Activated CD4-positive, alpha-beta T cell treated with anti-CD3 and anti-CD28 coated beads, Interleukin-2, amount 10 ng/mL, durations not matched to agents 24 days and 14 days (primary cell): Measurements from ENCODE around the gene TP63. TPM values are rescaled to one million over a fixed set of nuclear protein-coding genes. Genes with fewer than 3 reads are reported as not detected.
"Not testable (repeated sequence)": the region's sequence is repeated elsewhere in the genome, so short reads cannot be mapped to it uniquely, and the experiment has no call there.

Source experiments
- DNase-seq: peaks from one replicate; pipeline ENCODE4 v3.0.0; 2022
- H3K27ac Mint-ChIP-seq: one replicate; pipeline ENCODE4 v1.8.0; 2022; ENCODE audit warnings: mild to moderate bottlenecking, mixed read lengths
- H3K27me3 Mint-ChIP-seq: one replicate; pipeline ENCODE4 v1.8.0; 2022; ENCODE audit warnings: mixed read lengths
- H3K36me3 Mint-ChIP-seq: one replicate; pipeline ENCODE4 v1.8.0; 2022; ENCODE audit warnings: low read depth, mild to moderate bottlenecking, mixed read lengths
- H3K4me1 Mint-ChIP-seq: one replicate; pipeline ENCODE4 v1.8.0; 2021; ENCODE audit warnings: mixed read lengths
- H3K4me3 Mint-ChIP-seq: one replicate; pipeline ENCODE4 v1.8.0; 2022; ENCODE audit warnings: mild to moderate bottlenecking, moderate library complexity, mixed read lengths
- H3K9me3 Mint-ChIP-seq: one replicate; pipeline ENCODE4 v1.8.0; 2021; ENCODE audit warnings: mixed read lengths
- intact Hi-C: fragments of 100-400 bp; cut with micrococcal nuclease; formaldehyde crosslinking; loops from one replicate; pipeline ENCODE4 v1.15.1; 2023
- total RNA-seq: library from RNA; stranded (reverse); gene quantifications from 2 replicates; pipeline ENCODE4 v1.2.3, GENCODE V29; 2022

Gene TP63
- total RNA-seq, 1 donor from 2014 or later, result 0.98 TPM

DNA sequence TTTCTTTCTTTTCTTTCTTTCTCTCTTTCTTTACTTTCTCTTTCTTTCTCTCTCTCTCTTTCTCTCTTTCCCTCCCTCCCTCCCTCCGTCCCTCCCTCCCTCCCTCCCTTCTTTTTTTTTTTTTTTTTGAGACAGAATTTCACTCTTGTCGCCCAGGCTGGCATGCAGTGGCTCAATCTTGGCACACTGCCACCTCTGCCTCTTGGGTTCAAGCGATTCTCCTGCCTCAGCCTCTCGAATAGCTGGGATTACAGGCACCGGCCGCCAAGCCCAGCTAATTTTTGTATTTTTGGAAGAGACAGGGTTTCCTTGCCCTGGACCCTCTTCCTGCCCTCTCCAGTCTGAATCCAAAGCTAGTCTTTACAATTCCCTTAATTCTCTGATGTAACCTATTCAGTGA, 102.9 kb downstream of the TP63 start:
- H3K4me1 Mint-ChIP-seq, result no peaks in the 10 kb centered on the region
- H3K27ac Mint-ChIP-seq, result no peak overlapping the region
- H3K4me3 Mint-ChIP-seq, result no peak overlapping the region
- H3K9me3 Mint-ChIP-seq, result peaks cover 7% of the 10 kb centered on the region
- H3K27me3 Mint-ChIP-seq, result no peaks in the 10 kb centered on the region
- intact Hi-C loops, result no loop called here
- H3K36me3 Mint-ChIP-seq, result no peaks in the 10 kb centered on the region
- DNase-seq, result no peak

DNA sequence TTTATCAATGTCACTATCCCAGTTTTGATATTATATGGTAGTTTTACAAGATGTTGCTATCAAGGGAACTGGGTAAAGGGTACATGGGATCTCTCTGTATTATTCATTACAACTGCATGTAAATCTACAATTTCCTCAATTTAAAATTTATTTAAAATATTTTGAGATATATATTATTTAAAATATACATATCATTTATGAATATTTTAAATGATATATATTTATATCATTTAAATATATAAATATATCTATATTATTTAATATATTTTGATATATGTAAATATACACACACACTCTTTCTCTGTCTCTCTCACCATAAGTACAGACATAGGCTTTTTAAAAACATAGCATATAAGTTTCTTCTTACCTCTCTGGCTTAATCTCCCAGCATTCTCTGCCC, 104.7 kb downstream of the TP63 start:
- Mint-ChIP-seq H3K4me1 (no peaks in the 10 kb centered on the region), H3K36me3 (no peaks in the 10 kb centered on the region), H3K27me3 (no peaks in the 10 kb centered on the region), H3K9me3 (peaks cover 13% of the 10 kb centered on the region), H3K4me3 (no peak overlapping the region), H3K27ac (no peak overlapping the region)
- no peak for DNase-seq
- intact Hi-C loops, result no loop called here

DNA sequence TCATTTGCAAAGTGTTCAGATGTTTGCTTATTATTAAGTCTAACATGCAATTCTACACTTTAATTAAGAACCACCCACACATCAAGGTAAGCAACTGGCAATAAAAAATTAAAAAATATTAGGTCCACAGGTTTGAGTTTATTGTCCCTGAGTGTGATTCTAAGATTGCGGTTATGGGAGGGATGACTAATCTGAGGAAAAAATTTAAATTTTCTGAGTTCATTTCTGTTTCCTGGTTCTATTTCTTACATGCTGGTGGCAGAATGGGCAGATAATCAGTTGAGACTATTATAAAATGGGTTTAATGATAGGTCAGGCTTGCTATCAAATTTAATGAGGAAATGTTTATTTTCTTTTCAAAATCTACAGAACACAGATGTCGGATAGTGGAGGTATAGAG, 105.9 kb downstream of the TP63 start:
- Mint-ChIP-seq H3K4me3 (no peak overlapping the region), H3K4me1 (no peaks in the 10 kb centered on the region)

GRCh38 chr3:189737619-189738018, 106.4 kb downstream of the TP63 start:
- Mint-ChIP-seq H3K27me3 (no peaks in the 10 kb centered on the region), H3K27ac (no peak overlapping the region), H3K4me1 (no peaks in the 10 kb centered on the region), H3K4me3 (no peak overlapping the region), H3K9me3 (peaks cover 13% of the 10 kb centered on the region), H3K36me3 (no peaks in the 10 kb centered on the region)
- intact Hi-C loops, result no loop called here
- no peak for DNase-seq

More for the DNA sequence above, 105.9 kb downstream of the TP63 start:
- no peak overlapping the region for H3K27ac Mint-ChIP-seq
- H3K9me3 Mint-ChIP-seq, result peaks cover 13% of the 10 kb centered on the region
- intact Hi-C loops, result no loop called here
- H3K36me3 Mint-ChIP-seq, result no peaks in the 10 kb centered on the region
- no peaks in the 10 kb centered on the region for H3K27me3 Mint-ChIP-seq
- DNase-seq, result no peak

GRCh38 chr3:189739378-189739777, 108.2 kb downstream of the TP63 start:
- H3K4me3 Mint-ChIP-seq, result no peak overlapping the region
- H3K4me1 Mint-ChIP-seq, result no peaks in the 10 kb centered on the region
- H3K9me3 Mint-ChIP-seq, result peaks cover 13% of the 10 kb centered on the region
- DNase-seq, result no peak
- H3K27ac Mint-ChIP-seq, result no peak overlapping the region
- intact Hi-C loops, result no loop called here
- H3K27me3 Mint-ChIP-seq, result no peaks in the 10 kb centered on the region
- H3K36me3 Mint-ChIP-seq, result no peaks in the 10 kb centered on the region

DNA sequence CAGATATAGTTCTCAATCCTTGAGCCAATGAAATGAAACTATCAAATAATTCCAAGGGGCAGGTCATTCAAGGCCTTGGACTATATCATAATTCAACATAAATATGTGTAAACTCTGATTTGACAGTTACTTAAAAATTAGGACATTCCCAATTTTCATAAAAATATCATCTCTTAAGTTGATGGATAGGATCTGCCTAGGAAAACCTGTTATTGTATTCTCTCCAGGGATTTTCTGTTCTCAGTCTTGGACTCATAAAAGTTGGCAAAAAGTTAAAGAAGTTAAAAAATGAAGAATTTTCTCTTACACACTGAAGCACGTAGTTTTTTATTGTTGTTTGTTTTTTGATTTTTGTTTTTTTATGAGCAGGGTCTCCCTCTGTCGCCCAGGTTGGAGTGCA, 109.0 kb downstream of the TP63 start:
- H3K27ac Mint-ChIP-seq, result no peak overlapping the region

GRCh38 chr3:189744235-189744634, 113.0 kb downstream of the TP63 start:
- Mint-ChIP-seq H3K27ac (no peak overlapping the region), H3K4me3 (no peak overlapping the region), H3K36me3 (no peaks in the 10 kb centered on the region), H3K4me1 (no peaks in the 10 kb centered on the region), H3K27me3 (no peaks in the 10 kb centered on the region), H3K9me3 (peaks cover 25% of the 10 kb centered on the region)
- no peak for DNase-seq
- intact Hi-C loops, result no loop called here

More for the DNA sequence above, 109.0 kb downstream of the TP63 start:
- H3K4me1 Mint-ChIP-seq, result no peaks in the 10 kb centered on the region
- no peaks in the 10 kb centered on the region for H3K27me3 Mint-ChIP-seq
- peaks cover 18% of the 10 kb centered on the region for H3K9me3 Mint-ChIP-seq
- DNase-seq, result no peak
- intact Hi-C loops, result no loop called here
- H3K36me3 Mint-ChIP-seq, result no peaks in the 10 kb centered on the region
- no peak overlapping the region for H3K4me3 Mint-ChIP-seq

DNA sequence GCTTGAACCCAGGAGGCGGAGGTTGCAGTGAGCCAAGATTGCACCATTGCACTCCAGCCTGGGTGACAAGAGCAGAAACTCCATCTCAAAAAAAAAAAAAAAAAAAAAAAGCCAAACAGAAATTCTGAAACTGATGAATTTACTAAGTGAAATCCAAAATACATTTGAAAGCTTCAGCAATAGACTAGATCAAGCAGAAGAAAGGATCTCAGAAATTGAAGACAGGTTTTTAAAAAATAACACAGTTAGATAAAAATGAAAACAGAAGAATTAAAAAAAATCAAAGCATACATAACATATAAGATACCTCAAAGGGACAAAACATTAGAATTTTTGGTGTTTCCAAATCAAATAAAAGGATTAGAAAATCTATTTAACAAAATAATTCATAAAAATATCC, 114.4 kb downstream of the TP63 start:
- H3K9me3 Mint-ChIP-seq, result peaks cover 18% of the 10 kb centered on the region
- no peaks in the 10 kb centered on the region for H3K36me3 Mint-ChIP-seq
- H3K27ac Mint-ChIP-seq, result no peak overlapping the region
- no peaks in the 10 kb centered on the region for H3K4me1 Mint-ChIP-seq
- H3K27me3 Mint-ChIP-seq, result no peaks in the 10 kb centered on the region
- intact Hi-C loops, result no loop called here
- DNase-seq, result no peak
- no peak overlapping the region for H3K4me3 Mint-ChIP-seq

GRCh38 chr3:189748046-189748445, 116.9 kb downstream of the TP63 start:
- no peaks in the 10 kb centered on the region for H3K36me3 Mint-ChIP-seq
- H3K9me3 Mint-ChIP-seq, result peaks cover 17% of the 10 kb centered on the region
- no peaks in the 10 kb centered on the region for H3K4me1 Mint-ChIP-seq
- intact Hi-C loops, result no loop called here
- H3K4me3 Mint-ChIP-seq, result no peak overlapping the region
- DNase-seq, result no peak
- no peak overlapping the region for H3K27ac Mint-ChIP-seq
- H3K27me3 Mint-ChIP-seq, result no peaks in the 10 kb centered on the region

GRCh38 chr3:189750972-189751371, 119.8 kb downstream of the TP63 start:
- H3K27ac Mint-ChIP-seq, DNase-seq, H3K36me3 Mint-ChIP-seq, intact Hi-C loops, H3K4me1 Mint-ChIP-seq, H3K27me3 Mint-ChIP-seq, H3K4me3 Mint-ChIP-seq: not testable (repeated sequence)
- peaks cover 13% of the 10 kb centered on the region for H3K9me3 Mint-ChIP-seq

GRCh38 chr3:189754356-189754755, 123.2 kb downstream of the TP63 start:
- H3K4me1 Mint-ChIP-seq, result no peaks in the 10 kb centered on the region
- no peak overlapping the region for H3K27ac Mint-ChIP-seq
- H3K27me3 Mint-ChIP-seq, result no peaks in the 10 kb centered on the region
- no peak for DNase-seq
- H3K36me3 Mint-ChIP-seq, result no peaks in the 10 kb centered on the region
- no peak overlapping the region for H3K4me3 Mint-ChIP-seq
- intact Hi-C loops, result no loop called here
- H3K9me3 Mint-ChIP-seq, result peaks cover 3% of the 10 kb centered on the region

DNA sequence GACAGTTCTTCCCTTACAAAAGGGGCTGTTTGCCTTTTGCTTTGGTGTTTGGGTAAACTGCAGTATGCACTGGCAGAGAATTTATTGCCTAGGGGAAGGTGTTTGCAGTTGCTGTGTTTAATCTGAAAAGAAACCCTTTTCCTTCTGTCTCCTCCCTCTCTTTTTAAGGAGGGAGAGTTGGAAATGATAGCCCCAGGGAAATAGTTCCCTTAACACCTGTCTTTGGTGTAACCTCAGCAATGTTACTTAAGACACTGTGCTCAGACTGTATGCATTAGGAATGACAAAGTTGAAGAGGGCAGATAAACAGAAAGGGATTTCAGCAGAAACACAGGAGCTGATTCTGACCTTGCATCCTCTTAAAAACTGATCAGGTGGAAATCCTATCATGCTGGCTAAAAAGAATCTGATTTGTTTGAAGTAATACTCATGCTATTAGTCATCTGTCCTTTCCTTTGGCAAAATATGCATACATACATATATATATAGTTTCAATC, 125.4 kb downstream of the TP63 start:
- H3K36me3 Mint-ChIP-seq, result no peaks in the 10 kb centered on the region
- H3K4me3 Mint-ChIP-seq, result no peak overlapping the region
- H3K4me1 Mint-ChIP-seq, result no peaks in the 10 kb centered on the region
- H3K9me3 Mint-ChIP-seq, result no peaks in the 10 kb centered on the region
- DNase-seq, result no peak
- intact Hi-C loops, result no loop called here
- no peak overlapping the region for H3K27ac Mint-ChIP-seq
- H3K27me3 Mint-ChIP-seq, result no peaks in the 10 kb centered on the region

- Mint-ChIP-seq H3K27ac (no peak overlapping the region), H3K9me3 (no peaks in the 10 kb centered on the region), H3K4me3 (no peak overlapping the region), H3K4me1 (no peaks in the 10 kb centered on the region), H3K27me3 (no peaks in the 10 kb centered on the region), H3K36me3 (no peaks in the 10 kb centered on the region)
- intact Hi-C loops, result no loop called here
- no peak for DNase-seq
Measured at GRCh38 chr3:189758186-189758585, 127.0 kb downstream of the TP63 start.

DNA sequence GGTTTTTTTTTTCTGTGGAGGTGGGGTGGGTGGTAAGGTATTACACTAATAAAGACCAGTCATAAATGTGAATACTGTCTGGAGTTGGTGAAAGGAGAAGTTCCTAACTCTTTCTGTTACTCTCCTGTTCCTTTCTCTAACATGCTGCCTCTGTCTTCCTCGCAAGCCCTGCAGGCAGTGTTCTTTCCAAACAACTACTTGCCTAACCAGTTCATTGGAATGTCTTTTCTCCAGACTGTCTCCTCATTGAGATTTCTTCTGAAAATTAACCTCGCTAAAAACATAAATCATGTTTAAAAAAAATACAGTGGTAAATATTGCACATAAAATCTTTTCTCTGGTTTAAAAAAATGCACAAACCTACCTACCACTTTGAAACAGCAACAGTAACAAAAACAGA, 135.2 kb downstream of the TP63 start:
- Mint-ChIP-seq H3K4me3 (no peak overlapping the region), H3K9me3 (no peaks in the 10 kb centered on the region), H3K36me3 (no peaks in the 10 kb centered on the region), H3K27me3 (no peaks in the 10 kb centered on the region), H3K4me1 (no peaks in the 10 kb centered on the region), H3K27ac (no peak overlapping the region)
- intact Hi-C loops, result no loop called here
- DNase-seq, result no peak

DNA sequence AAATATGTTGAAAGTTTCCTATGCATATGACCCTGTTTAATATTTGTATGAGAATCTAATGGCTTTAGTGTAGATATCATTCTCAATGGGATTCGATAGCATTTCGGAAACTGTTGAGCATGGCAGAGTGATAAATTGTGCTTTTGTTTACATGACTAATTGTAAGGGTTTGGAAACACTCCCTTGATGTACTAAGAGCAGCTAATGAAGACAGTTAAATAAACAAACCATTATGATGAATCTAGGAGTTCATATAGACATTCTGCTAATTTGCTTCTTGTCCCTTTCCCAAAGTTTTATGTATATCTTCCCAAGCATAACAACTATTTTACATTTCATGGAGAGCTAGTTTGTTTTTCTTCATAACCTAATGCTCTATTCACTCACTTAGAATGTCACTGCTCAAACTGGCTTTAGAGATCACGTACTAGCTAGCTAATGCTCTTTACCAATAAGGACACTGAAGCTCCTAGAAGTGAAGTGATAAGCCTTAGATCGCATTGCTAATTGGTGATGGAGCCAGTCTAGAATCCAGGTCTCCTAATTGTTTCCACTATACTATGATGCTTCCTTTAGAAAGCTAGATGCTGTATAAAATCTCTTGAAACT, 140.8 kb downstream of the TP63 start:
- no peak for DNase-seq
- H3K4me1 Mint-ChIP-seq, result no peaks in the 10 kb centered on the region
- no peak overlapping the region for H3K27ac Mint-ChIP-seq
- H3K9me3 Mint-ChIP-seq, result no peaks in the 10 kb centered on the region
- H3K36me3 Mint-ChIP-seq, result no peaks in the 10 kb centered on the region
- no peaks in the 10 kb centered on the region for H3K27me3 Mint-ChIP-seq
- no peak overlapping the region for H3K4me3 Mint-ChIP-seq
- intact Hi-C loops, result no loop called here
